DND-41 (cell line): ENCODE results near the gene ASF1A.

Source experiments
- ATAC-seq: fragments of 200-7000 bp; cut with Tn5 transposase; 3 replicates; pipeline ENCODE4 v1.9.1; 2021; ENCODE audit warnings: low read depth; ENCODE audit not compliant: insufficient read depth
- DNase-seq: peaks from one replicate; pipeline ENCODE4 v3.0.0-alpha.2; 2020
- H2AFZ ChIP-seq: 2 replicates; pipeline ENCODE4 v1.6.0; 2012; ENCODE audit warnings: low read depth, low read length
- H3K27ac ChIP-seq: 2 replicates; pipeline ENCODE4 v1.5.1; 2012; ENCODE audit warnings: low read length, inconsistent platforms
- H3K27me3 ChIP-seq: fragments of 200-600 bp; sonication (generic); 2 replicates; pipeline ENCODE4 v1.6.0; 2012; ENCODE audit warnings: low read length, mild to moderate bottlenecking, inconsistent platforms; ENCODE audit not compliant: insufficient read depth, poor library complexity
- H3K36me3 ChIP-seq: 2 replicates; pipeline ENCODE4 v1.5.1; 2012; ENCODE audit warnings: low read length, inconsistent platforms; ENCODE audit not compliant: insufficient read depth
- H3K4me1 ChIP-seq: 2 replicates; pipeline ENCODE4 v1.5.1; 2012; ENCODE audit warnings: mild to moderate bottlenecking, low read length; ENCODE audit not compliant: insufficient read depth
- H3K4me2 ChIP-seq: 2 replicates; pipeline ENCODE4 v1.6.0; 2012; ENCODE audit warnings: mild to moderate bottlenecking, moderate library complexity, low read length, inconsistent platforms; ENCODE audit not compliant: insufficient read depth
- H3K4me3 ChIP-seq, 2 experiments: fragments of 200-600 bp in 1 of 2; shearing (Covaris generic) in 1 of 2; 2 replicates each; pipeline ENCODE4 v1.5.1; 2012 to 2016; ENCODE audit warnings: inconsistent platforms in 2 of 2, low read length in 2 of 2, mild to moderate bottlenecking in 2 of 2, low read depth in 1 of 2, moderate library complexity in 1 of 2
- H3K79me2 ChIP-seq: 2 replicates; pipeline ENCODE4 v1.6.0; 2012; ENCODE audit warnings: low read length, inconsistent platforms; ENCODE audit not compliant: insufficient read depth
- H3K9ac ChIP-seq: 2 replicates; pipeline ENCODE4 v1.6.0; 2012; ENCODE audit warnings: low read depth, mild to moderate bottlenecking, inconsistent platforms, low read length, moderate library complexity
- H3K9me3 ChIP-seq: 2 replicates; pipeline ENCODE4 v1.5.1; 2012; ENCODE audit warnings: low read length, moderate library complexity, mild to moderate bottlenecking, inconsistent platforms; ENCODE audit not compliant: insufficient read depth, severe bottlenecking
- H4K20me1 ChIP-seq: 2 replicates; pipeline ENCODE4 v1.6.0; 2012; ENCODE audit warnings: low read length; ENCODE audit not compliant: insufficient read depth
- CTCF ChIP-seq: IDR thresholded peaks from 2 replicates; pipeline ENCODE4 v1.5.1; 2012; ENCODE audit warnings: borderline replicate concordance, low read length, moderate library complexity, mild to moderate bottlenecking; ENCODE audit not compliant: poor library complexity, severe bottlenecking; ENCODE audit errors: extremely low read depth
- EZH2 ChIP-seq: IDR thresholded peaks from 3 replicates; pipeline ENCODE4 v1.6.1; 2012; ENCODE audit warnings: borderline replicate concordance, low read depth, mild to moderate bottlenecking, moderate library complexity, low read length, inconsistent platforms; ENCODE audit not compliant: severe bottlenecking

ASF1A gene

GRCh38 chr6:118921084-118921483 lies 27.1 kb downstream of the ASF1A start:
- no peak for DNase-seq
- Histone ChIP-seq H3K36me3 (peaks cover 87% of the 10 kb centered on the region), H3K9ac (no peak overlapping the region), H3K4me2 (no peak overlapping the region), H3K9me3 (no peaks in the 10 kb centered on the region), H3K4me1 (no peaks in the 10 kb centered on the region), H3K4me3 (no peak overlapping the region), H2AFZ (no peak overlapping the region), H3K27me3 (no peaks in the 10 kb centered on the region), H4K20me1 (no peaks in the 10 kb centered on the region), H3K79me2 (peaks cover 7% of the 10 kb centered on the region), H3K27ac (no peak overlapping the region)
- TF ChIP-seq EZH2, result no peak
- no peak for TF ChIP-seq CTCF
- no peak for ATAC-seq

GRCh38 chr6:118923035-118923434 lies 29.1 kb downstream of the ASF1A start:
- Histone ChIP-seq H3K4me3 (no peak overlapping the region), H3K4me1 (no peaks in the 10 kb centered on the region), H3K36me3 (peaks cover 81% of the 10 kb centered on the region), H3K27ac (no peak overlapping the region), H3K79me2 (peaks cover 11% of the 10 kb centered on the region), H3K27me3 (no peaks in the 10 kb centered on the region), H3K4me2 (no peak overlapping the region), H4K20me1 (no peaks in the 10 kb centered on the region), H3K9ac (no peak overlapping the region), H3K9me3 (no peaks in the 10 kb centered on the region), H2AFZ (no peak overlapping the region)
- TF ChIP-seq CTCF, result no peak
- TF ChIP-seq EZH2, result no peak
- ATAC-seq (no peak), DNase-seq (no peak)

- Histone ChIP-seq H3K4me2 (0 out of 2 replicates have a peak overlapping the region, but pooled peaks have one; percentile 1), H3K4me3 (no peak overlapping the region), H3K27ac (no peak overlapping the region), H3K36me3 (peaks cover 55% of the 10 kb centered on the region), H3K79me2 (peaks cover 60% of the 10 kb centered on the region), H3K9ac (no peak overlapping the region), H2AFZ (no peak overlapping the region), H3K4me1 (peaks cover 27% of the 10 kb centered on the region), H3K27me3 (no peaks in the 10 kb centered on the region), H4K20me1 (peaks cover 10% of the 10 kb centered on the region; the same call in 1 of the 2 replicates), H3K9me3 (no peaks in the 10 kb centered on the region)
- ATAC-seq, result no peak
- TF ChIP-seq CTCF, result no peak
- TF ChIP-seq EZH2, result no peak
- no peak for DNase-seq
Measured at GRCh38 chr6:118930680-118931079, 36.7 kb downstream of the ASF1A start.

GRCh38 chr6:118931436-118931835 lies 37.5 kb downstream of the ASF1A start:
- Histone ChIP-seq H3K9me3 (no peaks in the 10 kb centered on the region), H3K4me2 (0 out of 2 replicates have a peak overlapping the region, but pooled peaks have one; percentile 1), H2AFZ (no peak overlapping the region), H3K36me3 (peaks cover 49% of the 10 kb centered on the region), H3K79me2 (peaks cover 63% of the 10 kb centered on the region), H3K27me3 (no peaks in the 10 kb centered on the region), H3K4me3 (no peak overlapping the region), H3K9ac (no peak overlapping the region), H4K20me1 (peaks cover 10% of the 10 kb centered on the region; the same call in 1 of the 2 replicates), H3K4me1 (peaks cover 35% of the 10 kb centered on the region), H3K27ac (no peak overlapping the region)
- ATAC-seq (no peak), DNase-seq (no peak)
- TF ChIP-seq EZH2, result no peak
- TF ChIP-seq CTCF, result no peak
